ENCODE results near the gene HNRNPF.

The HNRNPF gene

GRCh38 chr10:43383204-43383971 is 25.6 kb downstream of the HNRNPF start:
- no peak for TF ChIP-seq CTCF (IDR thresholded peaks at IDR 0.05; ENCODE audit: borderline replicate concordance, insufficient read depth, low read depth, low read length)
- H3K4me3 ChIP-seq (ENCODE audit: low read depth, low read length) = no peak overlapping the region

DNA sequence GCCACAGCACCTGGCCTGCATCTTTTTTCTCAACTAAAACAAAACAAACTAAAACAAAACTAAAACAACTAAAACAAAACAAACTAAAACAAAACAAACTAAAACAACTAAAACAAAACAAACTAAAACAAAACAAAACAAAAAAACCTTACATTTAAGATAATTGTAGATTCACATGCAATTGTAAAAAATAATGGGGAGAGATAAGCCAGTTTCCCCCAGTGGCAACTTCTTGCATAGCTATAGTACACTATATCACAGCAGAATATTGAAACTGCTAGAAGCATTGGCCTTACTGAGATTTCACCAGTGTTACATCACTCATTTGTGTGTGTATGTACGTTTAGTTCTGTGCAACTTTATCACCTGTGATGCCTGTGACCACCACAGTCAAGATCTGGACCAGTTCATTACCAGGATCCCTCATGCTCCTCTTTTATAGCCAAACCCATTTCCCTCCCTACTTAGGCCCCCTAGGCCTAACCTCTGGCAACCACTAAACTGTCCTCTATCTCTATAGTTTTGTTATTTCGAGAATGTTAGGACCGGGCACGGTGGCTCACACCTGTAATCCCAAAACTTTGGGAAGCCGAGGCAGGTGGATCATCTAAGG is 28.3 kb downstream of the HNRNPF start:
- 0 out of 2 replicates have a peak, but pooled peaks have one; percentile 7 for TF ChIP-seq CTCF (IDR thresholded peaks at IDR 0.05; ENCODE audit: borderline replicate concordance, insufficient read depth, low read depth, low read length)
- H3K4me3 ChIP-seq (ENCODE audit: low read depth, low read length) = no peak overlapping the region

DNA sequence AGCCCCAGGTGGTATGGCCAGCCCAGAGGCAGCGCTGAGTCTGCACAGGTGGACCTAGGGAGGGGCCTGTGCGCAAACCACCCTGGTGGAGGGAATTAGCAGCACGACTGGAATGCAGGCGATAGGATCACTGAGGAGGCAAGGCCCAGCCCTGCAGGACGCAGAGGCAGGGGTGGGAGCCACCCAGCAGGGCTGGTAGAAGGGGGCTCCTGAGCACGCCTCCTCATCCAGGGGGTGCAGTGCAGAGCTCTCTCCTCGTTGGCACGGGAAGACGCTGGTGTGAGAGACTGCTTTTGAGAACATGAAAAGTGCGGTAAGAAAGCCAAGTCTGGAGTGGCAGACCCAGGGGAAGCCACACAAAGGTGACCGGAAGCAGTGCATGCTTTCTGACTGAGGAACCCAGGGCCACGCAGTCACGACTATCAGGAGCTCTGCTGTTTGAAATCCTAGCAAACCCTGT is 31.5 kb downstream of the HNRNPF start:
- no peak for TF ChIP-seq CTCF (IDR thresholded peaks at IDR 0.05; ENCODE audit: borderline replicate concordance, insufficient read depth, low read depth, low read length)
- H3K4me3 ChIP-seq (ENCODE audit: low read depth, low read length) = no peak overlapping the region

DNA sequence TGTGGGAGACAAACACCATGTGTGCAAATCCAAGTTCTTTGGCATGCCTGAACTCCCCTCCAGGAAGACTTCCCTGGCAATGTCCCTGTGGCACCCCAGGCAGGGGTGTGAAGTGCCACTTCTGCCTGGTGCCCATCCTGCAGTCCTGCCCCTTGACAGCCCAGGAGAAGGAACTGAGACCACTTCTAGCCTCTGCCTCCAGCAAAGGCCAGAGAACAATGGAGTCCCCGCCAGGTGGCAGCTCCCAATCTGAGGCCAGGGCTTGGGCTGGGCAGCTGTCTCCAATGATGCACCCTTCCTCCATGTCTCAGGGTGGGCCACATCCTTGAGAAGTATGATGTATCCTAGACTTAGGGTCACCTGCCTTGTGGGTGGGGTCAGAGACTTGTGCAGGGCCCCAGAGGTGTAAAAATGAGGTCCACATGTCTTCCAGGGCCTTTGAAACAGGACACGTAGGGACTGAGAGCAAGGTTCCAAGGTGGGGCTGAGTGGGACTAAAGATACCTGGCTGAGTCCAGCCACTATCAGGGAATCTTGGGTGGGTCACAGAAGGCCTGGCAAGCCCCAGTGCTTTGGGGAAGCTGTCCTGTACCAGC is 32.1 kb downstream of the HNRNPF start:
- TF ChIP-seq CTCF (IDR thresholded peaks at IDR 0.05; ENCODE audit: borderline replicate concordance, insufficient read depth, low read depth, low read length) = no peak

DNA sequence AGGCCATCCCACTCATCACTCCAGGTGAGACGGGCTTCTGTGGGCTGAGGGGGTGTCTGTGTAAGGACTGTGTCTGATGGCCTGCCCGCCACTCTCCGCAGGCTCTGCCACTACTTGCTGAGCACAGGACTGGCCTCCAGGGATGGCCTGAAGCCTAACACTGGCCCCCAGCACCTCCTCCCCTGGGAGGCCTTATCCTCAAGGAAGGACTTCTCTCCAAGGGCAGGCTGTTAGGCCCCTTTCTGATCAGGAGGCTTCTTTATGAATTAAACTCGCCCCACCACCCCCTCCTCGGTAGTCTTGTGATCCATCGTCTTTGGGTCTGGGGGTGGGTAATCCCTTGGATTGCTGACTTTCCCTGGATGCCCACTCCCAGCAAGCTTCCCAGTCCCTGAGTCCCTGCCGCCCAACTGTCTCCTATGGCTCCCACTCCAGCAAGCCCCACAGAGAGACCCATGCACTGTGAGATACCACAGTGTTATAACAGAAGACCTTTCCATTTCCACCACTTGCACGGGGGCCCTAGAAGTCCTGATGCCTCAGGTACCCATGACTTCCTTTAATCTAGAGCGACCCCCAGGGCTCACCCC is 32.8 kb downstream of the HNRNPF start:
- no peak for TF ChIP-seq CTCF (IDR thresholded peaks at IDR 0.05; ENCODE audit: borderline replicate concordance, insufficient read depth, low read depth, low read length)
- H3K4me3 ChIP-seq (ENCODE audit: low read depth, low read length) = no peak overlapping the region

More for the DNA sequence above, 32.1 kb downstream of the HNRNPF start:
- no peak overlapping the region for H3K4me3 ChIP-seq (ENCODE audit: low read depth, low read length)

GRCh38 chr10:43375401-43376020 is 33.5 kb downstream of the HNRNPF start:
- TF ChIP-seq CTCF (IDR thresholded peaks at IDR 0.05; ENCODE audit: borderline replicate concordance, insufficient read depth, low read depth, low read length) = no peak
- no peak overlapping the region for H3K4me3 ChIP-seq (ENCODE audit: low read depth, low read length)

Measured in GM12875 (cell line).